ENCODE data around the gene CYSLTR1.
"Not testable (repeated sequence)": the region's sequence is repeated elsewhere in the genome, so short reads cannot be mapped to it uniquely, and the experiment has no call there.

CYSLTR1 gene

DNA sequence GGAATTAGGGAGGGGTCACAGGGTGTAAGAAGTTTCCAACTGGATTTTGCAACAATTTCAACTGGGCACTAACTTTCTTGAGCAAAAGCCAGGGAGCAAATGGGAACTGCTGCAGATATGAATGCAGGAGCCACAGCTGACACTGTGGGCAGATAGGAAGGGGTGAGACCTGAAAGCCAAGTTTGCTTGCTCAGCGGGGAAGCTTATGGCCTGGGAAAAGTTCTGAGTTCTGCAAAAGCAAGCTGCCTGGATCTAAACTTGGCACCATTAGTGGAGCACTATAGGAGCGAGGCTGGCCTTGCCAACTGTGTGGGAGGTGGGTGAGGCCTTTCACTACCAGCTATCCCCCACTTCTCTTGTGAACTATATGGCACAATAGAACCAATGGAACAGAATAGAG, 11.1 kb downstream of the CYSLTR1 start:
- H3K4me3 ChIP-seq (ENCODE audit: low read depth, low read length) = no peak overlapping the region
- DNase-seq (ENCODE audit: low read depth) = no peak
- no peak for TF ChIP-seq CTCF (conservative IDR thresholded peaks at IDR 0.05; ENCODE audit: low read depth, low read length)

DNA sequence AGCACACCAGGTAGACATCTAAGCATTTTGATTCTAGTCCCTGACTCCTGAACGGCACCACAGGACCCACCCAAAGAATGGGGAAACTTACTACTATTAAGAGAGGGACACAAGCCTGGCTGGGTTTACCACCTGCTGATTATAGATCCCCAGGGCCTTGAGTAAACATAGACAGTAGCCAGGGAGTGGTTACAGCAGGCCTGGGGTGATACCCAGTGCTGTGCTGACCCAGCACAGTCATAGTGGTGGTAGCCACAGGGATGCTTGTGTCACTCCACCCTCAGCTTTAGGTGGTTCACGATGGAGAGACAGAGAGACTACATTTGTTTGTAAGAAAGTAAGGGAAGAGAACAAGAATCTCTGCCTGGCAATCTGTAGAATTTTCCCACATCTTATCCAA, 11.7 kb downstream of the CYSLTR1 start:
- TF ChIP-seq CTCF (conservative IDR thresholded peaks at IDR 0.05; ENCODE audit: low read depth, low read length) = no peak
- DNase-seq (ENCODE audit: low read depth) = no peak
- no peak overlapping the region for H3K4me3 ChIP-seq (ENCODE audit: low read depth, low read length)

DNA sequence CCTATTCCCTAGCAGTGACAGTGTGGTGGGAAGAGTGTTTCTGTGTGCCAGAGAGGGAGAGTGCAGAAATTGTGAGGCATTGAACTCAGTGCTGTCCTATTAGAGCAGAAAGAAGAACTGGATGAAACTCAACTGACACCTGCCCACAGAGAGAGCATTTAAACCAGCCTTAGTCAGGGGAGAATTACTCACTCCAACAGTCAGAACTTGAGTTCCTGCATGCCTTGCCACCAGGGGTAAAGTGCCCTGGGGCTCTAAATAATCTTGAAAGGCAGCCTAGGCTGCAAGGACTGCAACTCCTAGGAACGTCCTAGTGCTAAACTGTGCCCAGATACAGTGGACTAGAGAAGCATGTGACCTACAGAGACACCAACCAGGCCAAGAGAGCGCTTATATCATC, 12.8 kb downstream of the CYSLTR1 start:
- DNase-seq (ENCODE audit: low read depth) = no peak
- TF ChIP-seq CTCF (conservative IDR thresholded peaks at IDR 0.05; ENCODE audit: low read depth, low read length) = no peak

DNA sequence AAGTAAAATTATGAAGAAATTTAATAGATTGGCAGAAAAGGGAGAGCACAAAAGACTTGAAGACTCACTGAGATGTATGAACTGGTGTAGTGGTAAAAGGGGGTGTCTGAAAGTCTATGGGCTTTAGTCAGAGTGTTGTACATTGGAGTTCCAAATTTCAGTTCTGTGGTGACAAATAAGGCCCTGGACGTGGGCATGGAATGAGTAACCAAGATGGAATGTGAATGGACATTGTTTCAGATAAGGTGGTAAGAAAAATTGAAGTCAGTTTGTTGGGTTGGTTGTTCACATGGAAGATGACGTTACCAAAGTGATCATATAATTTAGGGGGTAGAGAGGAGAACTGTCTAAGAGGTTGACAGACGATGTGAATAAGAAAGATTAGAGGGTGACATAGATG, 13.9 kb downstream of the CYSLTR1 start:
- no peak for DNase-seq (ENCODE audit: low read depth)
- TF ChIP-seq CTCF (conservative IDR thresholded peaks at IDR 0.05; ENCODE audit: low read depth, low read length) = no peak
- H3K4me3 ChIP-seq (ENCODE audit: low read depth, low read length) = no peak overlapping the region

More for the DNA sequence above, 12.8 kb downstream of the CYSLTR1 start:
- H3K4me3 ChIP-seq (ENCODE audit: low read depth, low read length) = no peak overlapping the region

DNA sequence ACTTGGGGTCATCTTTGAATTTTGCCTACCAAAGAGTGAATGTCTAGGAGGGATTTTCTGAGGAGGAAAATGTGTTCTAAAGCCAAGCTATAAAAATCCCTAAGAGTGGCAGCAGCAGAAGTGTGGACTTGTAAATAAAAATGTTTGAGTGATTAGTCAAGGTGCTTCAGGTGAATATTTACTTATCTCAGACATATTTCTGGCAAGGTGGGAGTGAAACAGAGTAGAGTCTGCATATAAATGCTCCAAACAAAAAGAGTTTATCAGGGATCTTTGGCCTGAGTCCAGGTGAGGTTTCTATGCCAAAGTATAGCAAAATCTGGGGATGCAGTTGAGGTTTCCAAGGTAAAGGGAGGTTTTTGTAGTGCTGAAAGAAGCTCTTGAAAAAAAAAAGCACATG, 19.7 kb downstream of the CYSLTR1 start:
- no peak for TF ChIP-seq CTCF (conservative IDR thresholded peaks at IDR 0.05; ENCODE audit: low read depth, low read length)
- no peak for DNase-seq (ENCODE audit: low read depth)
- no peak overlapping the region for H3K4me3 ChIP-seq (ENCODE audit: low read depth, low read length)

GRCh38 chrX:78303086-78303485, 24.3 kb downstream of the CYSLTR1 start:
- no peak for DNase-seq (ENCODE audit: low read depth)
- TF ChIP-seq CTCF (conservative IDR thresholded peaks at IDR 0.05; ENCODE audit: low read depth, low read length) = no peak

GRCh38 chrX:78300933-78301332, 26.5 kb downstream of the CYSLTR1 start:
- not testable (repeated sequence) for DNase-seq (ENCODE audit: low read depth); H3K4me3 ChIP-seq (ENCODE audit: low read depth, low read length)

More at GRCh38 chrX:78303086-78303485, 24.3 kb downstream of the CYSLTR1 start:
- H3K4me3 ChIP-seq (ENCODE audit: low read depth, low read length) = no peak overlapping the region

DNA sequence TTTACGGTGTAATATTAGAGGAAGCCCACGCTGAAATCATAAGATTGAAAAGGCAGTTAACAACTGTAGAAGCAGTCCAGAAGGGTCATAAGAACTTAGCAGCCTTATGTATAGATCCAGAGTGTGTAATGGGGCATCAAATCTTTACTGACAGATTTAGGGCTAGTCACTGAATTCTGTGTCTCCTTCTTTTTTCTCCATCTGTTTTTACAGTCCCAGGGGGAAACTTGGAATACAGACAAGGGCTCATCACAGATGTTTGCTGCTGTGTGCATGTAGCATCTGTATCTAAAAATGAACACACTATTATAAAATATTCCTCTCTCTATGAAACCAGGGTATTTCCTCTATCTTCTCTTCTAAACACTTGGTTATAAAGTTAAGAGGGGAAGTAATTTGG, 43.9 kb downstream of the CYSLTR1 start:
- no peak for DNase-seq (ENCODE audit: low read depth)
- TF ChIP-seq CTCF (conservative IDR thresholded peaks at IDR 0.05; ENCODE audit: low read depth, low read length) = no peak

More for the DNA sequence above, 43.9 kb downstream of the CYSLTR1 start:
- H3K4me3 ChIP-seq (ENCODE audit: low read depth, low read length) = no peak overlapping the region

Data from choroid plexus epithelial cell (primary cell).